ENCODE data around the gene ROBO3.

ROBO3 gene

GRCh38 chr11:124876818-124877630, 11.8 kb downstream of the ROBO3 start:
- DNase-seq (ENCODE audit: low read depth): no peak

GRCh38 chr11:124877631-124877909, 12.3 kb downstream of the ROBO3 start:
- DNase-seq (ENCODE audit: low read depth): no peak

- DNase-seq (ENCODE audit: low read depth): no peak
Observed at GRCh38 chr11:124877910-124878758, 12.9 kb downstream of the ROBO3 start.

DNA sequence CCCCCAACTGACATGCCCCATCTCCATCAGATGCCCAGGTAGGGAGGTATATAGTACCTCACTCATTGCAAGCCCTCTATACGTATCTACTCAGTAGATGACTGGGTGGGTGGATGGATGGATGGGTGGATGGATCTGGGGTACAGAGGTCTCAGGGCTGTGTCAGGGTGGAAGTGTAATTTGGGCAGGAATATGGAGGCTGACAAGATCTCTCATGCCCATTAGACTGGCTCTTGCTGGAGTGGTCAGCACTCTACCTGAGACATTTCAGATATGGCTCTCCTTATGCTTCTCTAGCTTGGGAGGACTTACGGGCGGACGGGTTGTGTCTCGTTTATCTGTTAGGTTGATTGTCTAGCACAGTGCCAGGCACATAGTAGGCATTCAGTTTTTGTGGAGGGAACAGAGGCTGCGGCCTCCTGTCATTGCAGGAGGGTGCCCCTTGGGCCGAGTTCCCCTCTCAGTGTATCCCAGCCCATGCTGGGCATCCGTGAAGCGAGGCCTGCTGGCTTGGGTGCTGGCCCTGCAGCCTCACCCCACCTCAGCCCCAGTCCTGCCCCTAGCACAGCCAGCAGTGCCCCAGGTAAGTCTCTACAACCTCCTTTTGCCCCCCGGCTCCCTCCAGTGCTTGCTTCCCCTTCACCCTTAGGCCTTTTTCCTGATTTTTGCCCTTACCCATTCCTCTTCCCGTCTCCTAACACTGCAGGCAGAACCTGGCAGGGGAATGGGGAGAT, 13.7 kb downstream of the ROBO3 start:
- no peak for DNase-seq (ENCODE audit: low read depth)

- no peak for DNase-seq (ENCODE audit: low read depth)
Observed at GRCh38 chr11:124879493-124880289, 14.5 kb downstream of the ROBO3 start.

DNA sequence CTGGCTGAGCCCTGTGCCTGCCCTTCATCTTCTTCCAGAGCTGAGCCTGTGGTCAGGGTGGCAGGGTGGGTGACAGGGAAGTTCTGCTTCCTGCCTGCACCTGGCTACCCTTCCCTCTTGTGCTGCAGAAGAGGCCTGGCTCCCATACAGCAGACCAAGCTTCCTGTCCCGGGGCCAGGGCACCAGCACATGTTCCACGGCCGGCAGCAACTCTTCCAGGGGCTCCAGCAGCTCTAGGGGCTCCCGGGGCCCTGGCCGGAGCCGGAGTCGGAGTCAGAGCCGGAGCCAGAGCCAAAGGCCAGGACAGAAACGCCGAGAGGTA, 15.0 kb downstream of the ROBO3 start:
- no peak for DNase-seq (ENCODE audit: low read depth)

DNA sequence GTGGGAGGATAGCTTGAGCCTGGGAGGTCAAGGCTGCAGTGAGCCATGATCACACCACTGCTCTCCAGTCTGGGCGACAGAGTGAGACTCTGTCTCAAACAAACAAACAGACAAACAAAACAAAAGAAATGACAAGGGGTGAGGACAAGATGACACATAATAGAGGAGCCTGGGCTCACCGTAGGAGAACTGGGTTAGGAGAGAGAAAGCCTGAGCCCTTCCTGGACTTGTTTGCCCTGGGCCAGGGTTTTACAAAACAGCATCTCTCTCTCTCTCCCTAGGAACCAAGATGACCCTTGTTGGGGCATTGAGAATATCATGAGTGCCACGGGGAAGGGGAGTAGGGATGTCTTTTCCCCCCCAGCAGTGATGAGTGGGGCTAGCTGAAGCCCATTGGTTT, 15.7 kb downstream of the ROBO3 start:
- DNase-seq (ENCODE audit: low read depth): no peak

DNA sequence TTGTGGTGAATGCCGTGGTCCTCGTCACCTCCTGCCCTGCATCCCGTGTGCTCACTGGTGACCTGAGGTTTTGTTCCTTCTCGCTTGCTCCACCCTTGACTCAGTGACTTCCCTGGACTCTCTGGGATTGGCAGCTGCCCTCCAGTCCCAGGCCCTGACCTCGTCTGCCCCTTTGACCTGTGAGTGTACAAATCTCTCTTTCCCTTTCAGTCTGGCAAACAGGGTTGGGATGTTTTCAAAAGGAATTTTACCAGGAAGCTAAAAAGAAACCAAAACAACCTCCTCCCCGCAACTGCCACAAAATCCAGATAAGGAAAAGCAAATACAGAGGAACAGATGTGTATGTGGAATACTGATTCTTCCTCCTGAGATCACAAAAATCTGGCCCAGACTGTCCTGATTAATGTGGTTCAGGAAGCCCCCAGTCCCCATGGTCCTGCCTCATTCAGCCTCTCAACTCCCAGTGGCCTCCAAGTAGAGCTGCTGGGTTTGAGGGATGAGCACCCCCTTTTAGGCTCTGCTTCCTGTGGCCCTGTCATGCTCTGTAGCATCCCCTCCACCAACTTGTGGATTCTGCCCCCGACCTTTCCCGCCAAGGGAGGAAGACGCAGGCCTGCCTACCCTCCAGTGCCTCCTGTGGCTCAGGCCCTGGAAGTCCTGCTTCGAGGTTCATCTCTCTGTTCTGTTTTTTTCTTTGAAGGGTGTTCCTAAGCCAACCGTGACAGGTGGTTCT, 17.3 kb downstream of the ROBO3 start:
- no peak for DNase-seq (ENCODE audit: low read depth)

DNA sequence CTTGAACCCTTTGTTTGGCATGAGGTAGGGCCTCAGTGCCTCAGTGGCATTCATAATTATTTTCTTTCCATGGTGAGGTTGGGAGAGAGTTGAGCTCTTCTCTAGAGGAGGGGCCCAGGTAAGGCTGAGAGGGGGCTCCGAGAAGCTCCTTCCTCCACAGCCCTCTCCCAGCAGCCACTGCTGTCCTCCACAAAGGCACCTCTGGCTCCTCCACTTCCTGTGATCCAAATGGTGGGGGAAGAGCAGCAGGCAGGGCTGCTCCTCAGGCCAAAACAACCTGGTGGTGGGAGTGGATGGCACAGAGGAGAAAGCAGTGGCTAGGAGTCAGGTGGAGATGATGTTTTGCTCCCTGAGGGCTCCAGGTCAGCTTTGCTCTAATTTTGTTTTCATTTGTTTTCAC, 19.1 kb downstream of the ROBO3 start:
- DNase-seq (ENCODE audit: low read depth): no peak

DNA sequence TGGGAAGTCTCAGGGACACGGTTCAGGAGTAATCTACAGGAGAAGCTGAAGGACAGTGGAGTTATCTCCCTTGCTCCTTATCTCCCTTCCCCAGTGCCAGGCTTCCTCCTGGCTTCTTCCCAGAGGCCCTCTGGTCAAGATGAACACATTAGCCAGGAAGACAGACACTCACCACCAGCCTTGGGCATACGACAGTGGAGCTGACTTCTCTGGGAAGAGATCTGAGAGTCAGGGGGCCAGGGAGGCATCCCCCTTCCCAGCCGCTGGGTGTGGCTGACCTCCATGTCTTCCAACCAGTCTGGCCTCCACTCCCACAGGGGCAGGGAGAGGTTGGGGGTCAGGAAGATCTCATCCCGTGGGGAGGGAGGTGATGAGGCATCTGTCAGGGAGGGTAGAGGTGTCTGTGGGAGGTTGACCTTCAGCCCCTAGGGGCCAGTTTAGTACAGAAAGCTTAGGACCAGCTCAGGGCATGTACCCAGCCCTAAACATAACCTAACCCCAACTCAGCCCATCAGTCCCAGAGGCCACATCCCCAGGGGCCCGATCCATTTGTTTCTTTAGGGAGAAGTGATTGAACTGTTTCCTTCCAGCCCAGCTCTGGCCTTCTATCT, 19.7 kb downstream of the ROBO3 start:
- no peak for DNase-seq (ENCODE audit: low read depth)

- DNase-seq (ENCODE audit: low read depth): no peak
Observed at GRCh38 chr11:124886476-124886875, 21.2 kb downstream of the ROBO3 start.

GRCh38 chr11:124886978-124887666, 21.9 kb downstream of the ROBO3 start:
- no peak for DNase-seq (ENCODE audit: low read depth)

DNA sequence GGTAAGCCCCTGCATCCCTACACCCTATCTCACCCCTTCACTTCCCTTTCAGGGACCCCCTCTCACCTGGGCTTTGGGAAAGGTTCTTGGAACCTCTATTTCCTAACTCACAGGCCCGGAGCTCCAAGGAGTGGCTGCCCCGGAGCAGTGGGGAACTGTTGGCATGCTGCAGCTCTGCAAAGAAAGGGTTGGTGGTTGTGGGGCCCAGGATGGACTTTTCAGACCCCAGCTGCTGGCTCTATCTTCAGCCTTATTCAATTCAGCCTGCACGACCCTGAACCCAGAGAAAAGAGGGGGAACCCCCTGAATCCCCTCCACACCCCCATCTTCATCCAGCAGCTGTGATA, 22.4 kb downstream of the ROBO3 start:
- DNase-seq (ENCODE audit: low read depth): no peak

DNA sequence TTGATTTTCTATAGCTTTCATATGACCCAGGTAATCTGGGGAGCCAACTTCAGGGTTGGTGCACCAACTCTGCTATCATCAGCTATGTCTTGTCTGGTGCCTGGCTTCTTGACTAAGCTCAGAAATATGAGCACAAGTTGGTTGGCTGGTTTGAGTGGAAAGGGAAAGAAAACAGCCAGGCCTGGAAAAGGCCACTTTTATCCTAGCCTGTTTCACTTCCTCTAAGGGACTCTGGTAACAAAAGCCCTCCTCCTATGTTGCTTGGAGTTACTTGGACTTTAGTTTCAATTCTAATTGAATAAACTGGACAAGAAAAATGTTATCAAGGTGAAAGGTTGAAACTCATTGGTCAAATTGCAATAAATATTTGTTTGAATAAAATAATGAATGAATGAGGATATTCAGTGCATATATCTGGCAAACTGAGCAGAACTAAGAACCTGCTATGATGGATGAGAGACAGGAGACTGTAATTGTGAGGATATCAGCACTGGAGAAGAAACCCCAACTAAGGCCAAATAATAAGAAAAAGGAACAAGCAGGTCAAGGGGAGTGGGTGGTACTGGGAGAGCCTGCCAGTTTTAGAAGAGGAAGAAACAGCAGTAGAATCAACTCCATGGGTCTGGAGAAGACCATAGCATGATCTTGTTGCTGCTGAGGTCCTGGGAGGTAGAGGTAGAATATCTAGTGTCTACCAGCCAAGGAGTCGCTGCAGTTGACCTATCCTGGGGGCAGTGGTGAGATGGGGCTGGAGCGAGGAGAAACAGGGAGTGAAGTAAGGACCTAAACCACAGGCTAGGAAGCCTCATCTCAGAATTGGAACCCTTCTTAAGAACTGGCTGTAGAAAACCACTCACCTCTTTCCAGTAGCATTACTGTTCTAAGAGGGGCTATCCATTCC, 24.2 kb downstream of the ROBO3 start:
- no peak for DNase-seq (ENCODE audit: low read depth)

DNA sequence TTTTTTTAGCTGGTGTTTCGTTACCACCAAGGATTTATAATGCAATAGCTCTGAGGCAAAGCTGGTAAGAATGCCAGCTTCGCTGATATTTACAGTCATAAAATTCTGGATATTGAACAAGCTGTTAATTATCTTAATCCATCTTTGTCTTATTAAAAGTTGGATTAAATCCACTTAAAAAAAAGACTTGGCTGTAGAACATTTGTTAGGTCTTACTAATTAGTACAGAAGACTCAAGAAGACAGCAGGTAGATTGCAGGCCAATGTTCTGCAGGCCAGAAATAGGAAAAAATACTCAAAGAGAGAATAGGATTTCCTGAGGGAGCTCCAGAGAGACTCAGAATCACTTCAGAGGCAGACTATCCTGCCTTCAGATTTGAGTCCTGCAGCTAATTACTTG, 24.9 kb downstream of the ROBO3 start:
- no peak for DNase-seq (ENCODE audit: low read depth)

DNA sequence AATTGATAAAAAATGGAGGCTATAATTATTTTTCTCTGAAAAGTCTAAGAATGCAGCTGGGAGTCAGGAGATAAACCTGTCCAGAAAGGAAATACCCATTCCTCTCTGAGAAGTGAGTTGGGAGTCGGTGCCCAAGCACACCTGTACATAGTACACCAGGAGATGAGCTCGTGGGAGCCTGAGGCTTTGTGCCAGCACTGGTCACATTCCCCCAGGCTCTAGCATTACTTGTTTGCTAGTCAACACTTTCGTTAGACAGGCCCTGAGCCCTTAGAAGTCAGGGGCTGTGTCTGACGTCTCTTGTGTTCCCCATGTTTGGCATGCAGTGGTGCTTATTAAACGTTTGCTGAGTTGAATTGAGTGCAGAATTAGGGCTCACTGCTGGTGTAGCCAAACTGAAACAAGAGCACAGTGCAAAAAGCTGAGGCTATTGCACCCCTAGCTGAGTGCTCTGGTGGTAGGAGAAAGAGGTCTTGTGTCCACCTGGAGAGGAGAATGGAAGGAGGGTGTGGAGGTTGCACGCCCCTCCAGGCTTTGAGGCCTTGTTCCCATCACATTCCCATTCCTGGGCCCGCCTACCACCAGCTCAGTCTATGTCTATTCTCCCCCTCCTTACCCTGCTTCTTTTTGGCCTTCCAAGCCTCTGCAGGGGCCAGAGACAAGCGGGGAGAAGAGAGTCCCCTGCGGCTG, 25.6 kb downstream of the ROBO3 start:
- no peak for DNase-seq (ENCODE audit: low read depth)

DNA sequence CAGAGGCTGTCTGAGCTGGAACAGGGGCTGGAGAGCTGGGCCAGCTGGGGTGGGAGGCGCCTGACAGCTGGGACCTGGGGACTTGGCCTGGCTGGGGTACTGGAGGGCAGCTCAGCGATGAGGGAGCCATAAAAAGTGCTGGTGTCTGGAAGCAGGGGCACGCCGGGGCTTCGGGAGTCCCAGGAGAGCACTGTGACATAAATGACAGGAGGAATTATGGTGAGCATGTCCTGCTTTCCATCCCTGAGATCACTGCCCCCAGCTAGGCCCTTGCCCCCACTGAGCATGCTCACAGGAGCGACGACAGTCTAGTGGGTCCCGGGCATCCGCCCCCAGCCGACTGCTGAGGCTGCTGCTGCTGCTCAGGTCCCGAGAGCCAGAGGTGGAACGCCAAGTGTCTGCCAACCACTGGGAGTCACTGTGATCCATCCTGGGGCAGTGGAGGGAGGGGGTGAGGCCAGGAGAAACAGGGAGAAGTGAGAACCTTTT, 26.2 kb downstream of the ROBO3 start:
- no peak for DNase-seq (ENCODE audit: low read depth)

GRCh38 chr11:124892146-124892545, 26.9 kb downstream of the ROBO3 start:
- no peak for DNase-seq (ENCODE audit: low read depth)

All from stimulated activated CD8-positive, alpha-beta memory T cell treated with anti-CD3 and anti-CD28 coated beads, Interleukin-12 subunit alpha, Interleukin-12 subunit beta, amount 100 ng/mL, for 1 hour (primary cell).